ENCODE results near the gene NME9.

NME9 gene

DNA sequence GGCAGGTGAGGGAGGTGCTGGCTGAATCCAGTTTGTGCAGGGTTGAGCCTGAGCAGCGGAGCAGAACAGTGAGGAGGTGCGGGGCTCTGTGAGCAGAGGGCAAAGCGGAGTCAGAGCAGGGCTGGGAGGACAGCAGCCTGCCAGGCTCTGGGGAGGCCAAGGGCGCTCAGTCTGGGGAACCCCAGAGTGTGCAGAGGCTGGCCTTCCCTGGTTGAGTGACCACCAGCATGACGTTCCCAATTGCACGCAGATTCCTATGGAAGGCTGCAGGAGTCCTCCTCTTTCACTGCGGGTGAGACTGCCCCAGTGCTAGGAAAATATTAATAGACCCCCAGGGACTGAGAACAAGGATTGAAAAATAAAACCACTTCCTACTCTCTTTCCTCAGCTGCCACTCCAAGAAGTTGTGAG is 31.9 kb upstream of the NME9 start:
- peak; percentile 13 for DNase-seq

- DNase-seq: no peak
Measured at GRCh38 chr3:138360869-138361525, 31.3 kb upstream of the NME9 start.

DNA sequence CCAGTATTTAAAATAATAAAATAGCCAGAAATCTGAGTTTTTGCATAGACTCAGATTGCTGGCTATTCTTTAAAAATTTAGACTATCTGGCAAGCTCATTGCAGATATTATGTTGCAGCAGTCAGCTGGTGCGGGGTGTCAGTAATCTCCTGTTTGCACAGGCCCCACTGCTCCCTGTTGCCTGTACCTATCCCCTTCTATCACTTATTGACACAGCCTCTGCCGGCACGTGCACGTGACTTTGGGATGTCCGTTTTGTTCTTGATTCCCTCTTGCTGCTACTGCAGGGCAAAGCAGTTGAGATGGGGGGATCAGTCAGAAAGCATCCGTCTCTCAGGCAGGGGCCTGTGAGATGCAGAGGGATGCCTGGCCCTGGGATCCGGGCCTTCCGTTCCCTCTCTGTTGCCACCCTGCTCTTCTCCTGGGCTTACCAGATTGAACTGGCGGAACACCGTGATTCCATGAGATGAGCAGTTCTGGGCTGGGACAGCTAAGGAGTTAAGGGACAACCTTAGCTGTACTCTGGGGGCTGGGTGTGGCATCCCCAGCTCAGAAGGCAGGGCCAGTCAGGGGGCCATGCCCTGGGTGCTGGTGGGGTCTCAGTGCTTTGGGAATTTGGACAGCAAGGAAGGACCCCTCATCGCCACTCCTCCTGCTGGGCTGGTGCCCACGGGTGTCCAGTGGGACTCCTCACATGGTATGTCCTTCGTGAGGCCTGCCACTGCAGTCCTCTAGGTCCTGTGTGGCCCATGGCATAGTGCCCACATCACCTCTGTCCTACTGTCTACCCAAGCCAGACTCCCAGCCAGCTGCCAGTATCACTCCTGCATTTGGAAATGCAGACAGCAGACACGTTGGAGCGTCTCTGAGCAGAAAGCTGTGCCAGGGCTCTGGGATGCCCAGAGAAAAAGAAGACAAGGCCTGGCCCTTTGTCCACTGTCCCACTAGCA is 30.5 kb upstream of the NME9 start:
- no peak for DNase-seq

DNA sequence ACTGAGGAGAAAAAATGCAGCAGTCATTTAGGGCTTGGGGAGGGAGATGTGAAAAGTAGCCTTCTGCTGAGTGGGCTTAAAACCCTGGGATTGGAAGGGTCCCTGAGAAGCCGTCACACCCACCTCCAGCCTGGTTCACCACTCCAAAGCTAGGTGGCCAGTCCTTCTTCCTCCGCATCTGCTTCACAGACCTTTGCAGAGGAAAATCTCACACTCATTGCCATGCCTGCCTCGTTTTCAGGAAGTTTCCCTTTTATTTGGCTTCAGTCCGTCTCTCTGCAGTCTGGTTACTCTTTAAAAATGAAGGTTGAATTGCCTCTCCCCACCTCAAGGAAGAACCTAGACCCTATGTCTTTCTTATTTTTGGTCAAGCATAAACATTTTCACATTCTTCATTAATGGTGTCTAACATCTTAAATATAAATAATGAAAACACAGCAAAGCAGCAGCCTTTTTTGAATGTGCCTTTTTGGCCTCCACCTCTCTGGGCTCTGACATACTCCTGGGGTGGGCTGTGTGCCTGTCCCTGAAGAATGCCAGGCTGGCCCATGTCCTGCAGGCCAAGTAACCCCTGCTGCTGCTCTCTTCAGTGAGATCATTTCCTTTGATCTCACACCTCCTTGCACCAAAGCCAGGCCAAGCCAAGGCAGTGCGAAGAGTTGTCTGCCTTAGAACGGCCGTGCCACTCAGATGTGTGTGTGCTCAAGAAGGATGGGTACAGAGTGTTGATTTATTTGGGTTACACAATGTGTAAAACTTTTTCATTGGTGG is 29.7 kb upstream of the NME9 start:
- no peak for DNase-seq

GRCh38 chr3:138356730-138357405 is 27.2 kb upstream of the NME9 start:
- no peak for DNase-seq

- no peak for DNase-seq
Measured at GRCh38 chr3:138355071-138355470, 25.4 kb upstream of the NME9 start.

- DNase-seq: no peak
Measured at GRCh38 chr3:138354376-138354775, 24.7 kb upstream of the NME9 start.

DNA sequence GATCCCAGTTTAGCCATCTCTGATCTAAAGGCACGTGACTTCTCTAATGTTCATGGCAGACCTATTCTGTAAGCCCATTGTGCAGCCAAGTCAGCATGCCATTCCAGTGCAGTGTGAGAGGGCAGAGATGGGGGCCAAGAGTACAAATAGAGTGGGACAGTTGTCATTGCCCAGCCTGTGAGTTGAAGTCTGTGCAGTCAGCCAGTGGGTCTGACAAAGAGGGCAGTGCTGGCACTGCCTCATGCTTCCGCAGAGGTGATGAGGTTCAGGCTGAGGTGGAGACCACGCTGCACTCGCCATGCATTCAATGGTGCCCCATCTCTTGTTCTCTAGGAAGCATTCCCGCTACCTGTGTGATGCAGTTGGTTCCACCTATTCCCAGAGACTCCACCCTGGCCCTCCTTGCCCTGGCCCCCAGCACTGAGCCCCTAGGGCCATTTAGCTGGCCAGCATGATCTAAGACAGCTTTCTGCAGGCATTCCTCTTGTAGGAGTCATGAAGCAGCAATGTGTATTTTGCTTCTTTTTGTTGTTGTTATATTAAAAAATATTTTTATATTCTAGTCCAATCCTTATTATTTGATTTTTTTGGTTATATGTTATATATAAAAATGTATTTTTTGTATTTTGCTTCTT is 22.4 kb upstream of the NME9 start:
- no peak for DNase-seq

- DNase-seq: no peak
Measured at GRCh38 chr3:138351151-138351550, 21.5 kb upstream of the NME9 start.

- DNase-seq: no peak
Measured at GRCh38 chr3:138349926-138350665, 20.4 kb upstream of the NME9 start.

GRCh38 chr3:138348754-138349739 is 19.4 kb upstream of the NME9 start:
- no peak for DNase-seq

- peak; percentile 83 for DNase-seq
Measured at GRCh38 chr3:138347960-138348753, 18.5 kb upstream of the NME9 start, which contains the start of gene MRAS. MRAS (plus strand) TSS chr3:138348579; CDS start chr3:138372884, 24,305 bp downstream.

- DNase-seq: no peak
Measured at GRCh38 chr3:138344754-138345153, 15.1 kb upstream of the NME9 start.

DNA sequence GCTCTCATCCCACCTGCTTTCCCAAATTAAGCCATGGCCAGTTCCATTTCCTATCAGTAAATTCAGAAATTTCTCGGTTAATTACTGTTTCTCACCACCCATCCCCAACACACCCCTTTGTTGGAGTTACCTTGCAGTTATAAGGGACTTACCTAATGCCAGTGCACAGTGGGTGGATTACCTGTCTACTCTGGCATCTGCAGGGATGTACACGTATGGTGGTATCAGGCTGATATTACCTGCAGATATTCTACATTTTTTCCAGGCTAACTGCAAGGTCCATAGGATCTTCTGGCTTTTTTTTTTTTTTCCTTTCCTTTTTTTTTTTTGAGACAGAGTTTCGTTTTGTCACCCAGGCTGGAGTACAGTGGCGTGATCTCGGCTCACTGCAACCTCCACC is 10.9 kb upstream of the NME9 start:
- DNase-seq: no peak

GRCh38 chr3:138338811-138339210 is 9.2 kb upstream of the NME9 start:
- DNase-seq: no peak

DNA sequence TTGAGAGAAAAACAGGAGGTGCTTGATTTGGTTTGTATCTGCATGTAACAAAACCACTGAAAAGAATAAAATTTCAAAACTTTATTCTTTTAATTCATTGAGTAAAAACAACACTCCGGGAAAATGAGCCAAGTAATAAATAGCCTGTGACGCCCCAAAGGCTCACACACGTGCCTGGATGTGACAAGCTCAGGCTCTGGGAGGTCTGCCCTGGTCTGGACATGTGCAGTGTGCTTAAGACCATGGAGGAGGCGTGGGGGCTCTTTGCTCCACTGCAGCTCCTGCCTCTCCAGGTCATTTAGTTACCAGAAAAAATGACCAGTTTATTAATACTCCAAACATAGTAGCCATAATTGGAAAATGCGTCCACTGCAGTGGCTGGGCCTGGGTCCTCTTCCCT is 8.6 kb upstream of the NME9 start:
- DNase-seq: no peak

DNA sequence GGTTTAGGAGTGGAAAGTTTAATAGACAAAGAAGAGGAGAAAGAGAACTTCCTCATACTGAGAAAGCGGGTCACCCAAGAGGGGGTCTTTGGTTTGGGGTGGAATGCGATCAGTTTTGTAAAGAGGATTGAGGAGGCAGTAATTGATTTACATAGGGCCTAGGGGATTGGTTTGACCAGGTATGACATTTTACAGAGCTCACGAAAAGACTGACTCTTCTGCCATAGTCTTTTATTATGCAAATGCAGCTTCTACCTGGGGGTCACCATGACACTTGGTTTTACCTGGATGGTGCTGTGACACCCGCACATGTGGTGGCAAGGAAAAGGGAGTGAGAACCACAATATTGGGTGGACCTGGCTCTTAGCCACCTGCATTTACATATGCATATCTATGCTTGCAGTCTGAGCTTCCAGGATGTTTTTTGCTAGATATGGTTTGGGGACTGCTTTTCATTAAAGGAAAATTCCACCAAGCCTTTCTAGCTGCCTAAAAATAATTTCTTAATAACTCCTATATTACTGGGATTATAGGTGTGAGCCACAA is 6.9 kb upstream of the NME9 start:
- no peak for DNase-seq

GRCh38 chr3:138334608-138335007 is 5.0 kb upstream of the NME9 start:
- DNase-seq: no peak
